ENCODE measurements around the gene OLFML1. TPM values are rescaled to one million over a fixed set of nuclear protein-coding genes. Genes with fewer than 3 reads are reported as not detected.

OLFML1 gene
- total RNA-seq, 2 experiments from 2014 or later = not detected

- ChIA-PET CTCF (ENCODE audit: unreplicated experiment) (no interaction called here), POLR2A (interaction anchor here (2.6 kb wide), 1 partner anchor 11 kb away, joined by 12 read pairs; no protein-coding TSS in a partner anchor)
These were observed 14.9 kb downstream of the OLFML1 start for GRCh38 chr11:7500251-7500650.

GRCh38 chr11:7501251-7501650 lies 15.9 kb downstream of the OLFML1 start:
- Histone ChIP-seq H4K20me1 (ENCODE audit: insufficient read depth, low read length) (no peaks in the 10 kb centered on the region), H3K79me2 (ENCODE audit: insufficient read depth, low read depth, low read length) (no peaks in the 10 kb centered on the region), H3K4me2 (ENCODE audit: low read length) (no peak overlapping the region), H3K4me1 (ENCODE audit: insufficient read depth, low read length, poor library complexity, severe bottlenecking) (peaks cover 11% of the 10 kb centered on the region), H2AFZ (ENCODE audit: low read length) (no peak overlapping the region), H3K9me2 (ENCODE audit: insufficient read depth, low read length) (no peaks in the 10 kb centered on the region), H3K9me3 (ENCODE audit: low read length) (no peaks in the 10 kb centered on the region), H3K36me3 (ENCODE audit: insufficient read depth, low read length) (no peaks in the 10 kb centered on the region), H3K27ac (ENCODE audit: low read depth, low read length, poor library complexity, severe bottlenecking) (no peak overlapping the region), H3K4me3 (ENCODE audit: low read depth, low read length, poor library complexity, severe bottlenecking) (no peak overlapping the region)
- ChIA-PET POLR2A (interaction anchor here (1.5 to 2.6 kb wide), 2 partner anchors 10 to 14 kb away, joined by 4 to 12 read pairs; no protein-coding TSS in a partner anchor), CTCF (ENCODE audit: unreplicated experiment) (interaction anchor here (1.0 kb wide), 1 partner anchor 11 kb away, joined by 3 read pairs; no protein-coding TSS in a partner anchor)
- TF ChIP-seq CTCF (conservative IDR thresholded peaks at IDR 0.05; ENCODE audit: low read length) (no peak), EZH2phosphoT487 (IDR thresholded peaks at IDR 0.05; ENCODE audit: borderline replicate concordance, low read depth, low read length) (no peak)
- DNase-seq (ENCODE audit: low spot score) = no peak
- BruUV-seq (replicated peaks) = no TSS peak
- intact Hi-C loops (cut with micrococcal nuclease; ENCODE audit: unreplicated experiment) = no loop called here

More at GRCh38 chr11:7500251-7500650, 14.9 kb downstream of the OLFML1 start:
- Histone ChIP-seq H3K36me3 (ENCODE audit: insufficient read depth, low read length) (no peaks in the 10 kb centered on the region), H3K79me2 (ENCODE audit: insufficient read depth, low read depth, low read length) (no peaks in the 10 kb centered on the region), H3K4me3 (ENCODE audit: low read depth, low read length, poor library complexity, severe bottlenecking) (no peak overlapping the region), H3K4me2 (ENCODE audit: low read length) (no peak overlapping the region), H4K20me1 (ENCODE audit: insufficient read depth, low read length) (no peaks in the 10 kb centered on the region), H3K9me3 (ENCODE audit: low read length) (no peaks in the 10 kb centered on the region), H2AFZ (ENCODE audit: low read length) (no peak overlapping the region), H3K4me1 (ENCODE audit: insufficient read depth, low read length, poor library complexity, severe bottlenecking) (peaks cover 20% of the 10 kb centered on the region), H3K27ac (ENCODE audit: low read depth, low read length, poor library complexity, severe bottlenecking) (no peak overlapping the region), H3K9me2 (ENCODE audit: insufficient read depth, low read length) (no peaks in the 10 kb centered on the region)
- no peak for TF ChIP-seq EZH2phosphoT487 (IDR thresholded peaks at IDR 0.05; ENCODE audit: borderline replicate concordance, low read depth, low read length)
- no peak for TF ChIP-seq CTCF (conservative IDR thresholded peaks at IDR 0.05; ENCODE audit: low read length)
- intact Hi-C loops (cut with micrococcal nuclease; ENCODE audit: unreplicated experiment) = no loop called here
- DNase-seq (ENCODE audit: low spot score) = no peak
- BruUV-seq (replicated peaks) = no TSS peak

GRCh38 chr11:7501894-7502293 lies 16.6 kb downstream of the OLFML1 start:
- Histone ChIP-seq H4K20me1 (ENCODE audit: insufficient read depth, low read length) (no peaks in the 10 kb centered on the region), H3K36me3 (ENCODE audit: insufficient read depth, low read length) (no peaks in the 10 kb centered on the region), H3K79me2 (ENCODE audit: insufficient read depth, low read depth, low read length) (no peaks in the 10 kb centered on the region), H3K27ac (ENCODE audit: low read depth, low read length, poor library complexity, severe bottlenecking) (no peak overlapping the region), H3K4me3 (ENCODE audit: low read depth, low read length, poor library complexity, severe bottlenecking) (no peak overlapping the region), H3K9me2 (ENCODE audit: insufficient read depth, low read length) (no peaks in the 10 kb centered on the region), H3K9me3 (ENCODE audit: low read length) (no peaks in the 10 kb centered on the region), H2AFZ (ENCODE audit: low read length) (no peak overlapping the region), H3K4me2 (ENCODE audit: low read length) (no peak overlapping the region), H3K4me1 (ENCODE audit: insufficient read depth, low read length, poor library complexity, severe bottlenecking) (peaks cover 9% of the 10 kb centered on the region)
- ChIA-PET POLR2A (interaction anchor here (1.5 to 2.6 kb wide), 2 partner anchors 10 to 13 kb away, joined by 4 to 12 read pairs; no protein-coding TSS in a partner anchor), CTCF (ENCODE audit: unreplicated experiment) (interaction anchor here (1.0 kb wide), 1 partner anchor 10 kb away, joined by 3 read pairs; no protein-coding TSS in a partner anchor)
- no peak for DNase-seq (ENCODE audit: low spot score)
- no peak for TF ChIP-seq EZH2phosphoT487 (IDR thresholded peaks at IDR 0.05; ENCODE audit: borderline replicate concordance, low read depth, low read length)
- TF ChIP-seq CTCF (conservative IDR thresholded peaks at IDR 0.05; ENCODE audit: low read length) = no peak
- intact Hi-C loops (cut with micrococcal nuclease; ENCODE audit: unreplicated experiment) = no loop called here
- no TSS peak for BruUV-seq (replicated peaks)
